GM12874 (cell line): ENCODE results near the gene EML1.

Source experiments
- CTCF ChIP-seq: IDR thresholded peaks from 2 replicates; pipeline ENCODE4 v1.5.1; 2011; ENCODE audit warnings: low read depth, mild to moderate bottlenecking, control low read depth, low read length, moderate library complexity; ENCODE audit not compliant: insufficient read depth

EML1 gene

GRCh38 chr14:99929601-99930000, 136.4 kb downstream of the EML1 start:
- no peak for TF ChIP-seq CTCF

- TF ChIP-seq CTCF, result no peak
Observed at GRCh38 chr14:99930420-99931274, 137.4 kb downstream of the EML1 start.

GRCh38 chr14:99931308-99931707, 138.1 kb downstream of the EML1 start:
- TF ChIP-seq CTCF, result no peak

GRCh38 chr14:99936056-99936455, 142.8 kb downstream of the EML1 start:
- no peak for TF ChIP-seq CTCF

GRCh38 chr14:99936738-99937474, 143.7 kb downstream of the EML1 start:
- TF ChIP-seq CTCF, result peak; percentile 26; the same call in 1 of the 2 replicates

- no peak for TF ChIP-seq CTCF
Observed at GRCh38 chr14:99937475-99938244, 144.4 kb downstream of the EML1 start.

- no peak for TF ChIP-seq CTCF
Observed at GRCh38 chr14:99938376-99938775, 145.2 kb downstream of the EML1 start.
